Embryonic facial prominence (tissue), 1 donor: ENCODE results near the gene MORN5.

Experiments
- DNase-seq: peaks from one replicate; pipeline ENCODE4 v3.0.0-alpha.2; 2016; ENCODE audit errors: extremely low spot score

The MORN5 gene

DNA sequence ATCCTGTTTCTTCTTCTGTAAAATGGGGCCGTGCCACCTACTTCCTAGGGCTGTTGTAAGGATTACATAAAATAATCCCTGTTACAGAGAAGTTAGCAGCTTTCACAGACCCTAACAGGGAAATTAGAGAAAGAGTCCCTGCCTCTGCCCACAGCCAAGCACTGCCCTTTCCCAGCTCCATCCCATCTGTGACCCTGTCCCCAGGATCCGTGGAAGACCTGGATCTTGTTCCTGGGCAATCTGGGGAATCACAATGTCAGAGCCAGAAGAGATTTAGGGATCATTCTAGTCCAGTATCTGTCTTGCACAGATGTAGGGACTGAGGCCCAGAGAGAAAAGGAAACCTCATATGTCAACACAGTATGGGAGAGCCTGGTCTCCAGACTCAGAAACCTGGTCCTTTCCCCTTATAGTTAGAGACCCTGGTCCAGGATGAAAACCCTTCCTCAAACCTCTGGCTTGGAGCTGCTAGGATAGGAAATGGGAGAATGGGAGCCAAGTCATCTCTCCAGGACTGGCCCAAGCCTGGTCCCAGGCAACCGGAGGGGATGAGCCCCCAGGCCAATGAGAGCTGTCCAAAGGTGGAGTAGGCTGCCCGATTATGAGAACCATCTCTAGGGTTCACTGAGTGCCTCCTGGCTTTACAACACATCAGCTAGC, 56.6 kb downstream of the MORN5 start:
- DNase-seq: no peak

DNA sequence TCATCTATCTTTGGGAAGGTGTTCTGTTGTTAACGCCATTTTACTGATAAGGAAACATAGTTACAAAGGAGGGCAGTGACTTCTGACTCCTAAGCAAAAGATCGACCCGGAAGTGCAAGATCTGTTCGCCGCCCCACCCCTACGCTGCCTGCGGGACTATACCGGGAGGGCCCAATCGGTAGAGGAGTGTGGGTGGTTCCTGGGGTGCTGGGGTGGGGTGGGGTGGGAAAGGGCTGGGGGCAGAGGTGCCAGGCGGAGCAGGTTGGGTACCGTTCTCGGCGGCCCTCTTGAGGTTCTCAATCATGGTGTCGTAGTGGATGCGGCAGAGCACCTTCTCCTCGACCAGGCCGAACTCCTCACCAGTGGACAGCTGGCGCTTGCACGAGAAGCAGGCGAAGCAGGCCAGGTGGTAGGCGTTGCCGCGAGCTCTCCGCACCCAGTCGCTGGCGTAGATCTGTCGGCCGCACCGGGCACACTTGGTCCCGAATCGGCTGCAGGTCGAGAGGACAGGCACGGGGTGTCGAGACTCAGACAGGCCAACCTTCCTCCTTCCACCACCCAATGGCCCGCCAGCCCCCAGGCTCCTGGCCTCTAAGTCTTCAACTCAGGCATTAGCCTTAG, 57.2 kb downstream of the MORN5 start:
- no peak for DNase-seq

DNA sequence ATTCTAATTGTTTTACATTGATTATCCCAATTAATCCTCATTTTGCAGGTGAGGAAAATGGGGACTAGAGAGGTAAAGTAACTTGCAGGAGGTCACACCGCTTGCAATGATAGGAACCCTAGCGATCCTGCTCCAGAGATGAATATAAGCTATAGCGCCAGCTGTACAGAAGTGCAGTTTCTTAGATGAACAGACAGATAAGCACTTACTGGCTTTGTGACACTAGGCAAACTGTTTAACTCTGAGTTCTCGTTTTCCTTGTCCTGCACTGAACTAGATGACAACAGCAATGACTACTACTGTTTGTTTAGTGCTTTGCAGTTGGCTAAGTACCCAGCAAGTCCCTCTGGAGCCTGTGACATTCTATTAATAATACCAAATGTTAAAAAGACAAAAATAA, 57.9 kb downstream of the MORN5 start:
- DNase-seq: no peak

DNA sequence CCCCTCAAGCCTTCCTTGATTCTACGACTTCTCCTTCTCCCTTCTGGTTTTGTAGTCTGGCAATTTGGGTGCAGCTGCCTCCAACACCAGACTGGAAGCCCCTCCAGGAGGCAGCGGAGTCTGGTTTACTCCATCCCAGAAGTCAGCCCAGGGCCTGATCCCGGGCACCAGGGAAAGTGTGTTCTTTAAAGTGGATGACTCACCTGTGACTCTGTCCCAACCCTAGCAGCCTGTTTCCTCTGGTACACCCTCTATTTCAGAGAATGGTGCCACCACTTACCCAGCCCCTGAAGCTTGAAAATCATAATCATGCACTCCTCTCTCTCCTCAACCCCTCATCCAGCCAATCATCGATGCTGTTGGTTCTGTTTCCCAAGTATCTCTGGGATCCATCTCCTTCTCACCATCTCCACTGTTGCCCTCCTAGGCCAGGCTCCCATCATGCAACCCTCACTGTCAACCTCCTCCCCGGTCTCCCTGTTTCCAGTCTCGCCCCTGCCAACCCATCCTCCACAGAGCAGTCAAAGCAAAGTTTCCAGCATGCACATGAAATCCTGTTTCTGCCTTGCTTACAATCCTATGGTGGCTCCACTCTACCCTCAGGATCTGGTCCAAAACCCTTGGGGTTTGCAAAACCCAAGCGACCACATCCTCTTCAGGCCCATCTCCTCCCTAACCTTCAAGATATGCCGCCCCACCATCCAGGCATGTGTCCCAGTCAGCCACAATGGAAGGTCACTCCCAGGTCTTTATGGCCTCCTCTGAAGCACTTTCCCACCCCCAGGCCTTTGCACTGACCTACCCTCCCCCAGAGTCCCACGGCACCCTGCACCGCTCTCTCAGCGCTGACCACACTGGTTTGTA, 58.6 kb downstream of the MORN5 start:
- DNase-seq: no peak

DNA sequence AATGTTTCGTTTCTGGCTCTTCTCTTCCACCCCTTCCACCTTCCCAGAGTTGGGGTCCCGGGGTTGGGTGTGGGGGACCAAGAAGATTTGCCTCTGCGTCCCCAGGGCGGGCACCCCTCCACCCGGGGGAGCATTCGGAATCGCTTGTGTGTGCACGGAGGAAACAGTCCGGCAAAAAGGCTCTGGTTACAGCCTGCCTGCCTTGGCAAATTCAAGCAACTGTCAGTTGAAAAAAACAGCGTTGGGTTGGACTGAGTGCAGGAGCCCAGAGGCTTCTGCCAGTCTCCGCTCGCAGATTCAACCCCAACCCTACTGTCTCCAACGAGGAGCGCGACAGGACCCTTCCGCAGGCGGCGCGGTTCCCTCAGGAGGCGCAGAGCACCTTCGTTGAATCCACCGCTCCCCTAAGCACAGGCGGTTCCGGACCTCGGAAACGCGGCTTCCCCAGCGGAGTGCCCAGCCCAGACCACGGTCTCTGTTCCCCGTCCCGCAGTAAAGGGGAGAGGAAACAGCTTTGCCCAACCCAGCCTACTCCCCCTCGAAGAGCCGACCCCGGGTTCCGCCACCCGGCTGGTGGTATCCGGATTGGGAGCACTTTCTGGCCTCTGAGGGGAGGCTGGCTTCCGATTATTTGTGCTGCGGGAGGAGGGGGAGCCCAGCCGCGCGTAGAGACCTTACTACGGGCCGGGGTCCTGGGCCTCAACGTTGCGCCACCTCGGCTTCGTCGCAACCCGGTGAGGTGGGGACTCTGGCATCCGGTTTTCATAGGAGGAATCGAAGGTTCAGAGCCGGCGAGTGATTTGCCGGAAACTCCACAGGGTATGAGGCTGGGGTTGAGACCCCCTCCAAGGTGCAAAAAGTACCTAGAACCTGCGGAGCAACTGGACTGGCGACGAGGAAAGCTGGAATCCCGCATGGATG, 59.5 kb downstream of the MORN5 start:
- no peak for DNase-seq

DNA sequence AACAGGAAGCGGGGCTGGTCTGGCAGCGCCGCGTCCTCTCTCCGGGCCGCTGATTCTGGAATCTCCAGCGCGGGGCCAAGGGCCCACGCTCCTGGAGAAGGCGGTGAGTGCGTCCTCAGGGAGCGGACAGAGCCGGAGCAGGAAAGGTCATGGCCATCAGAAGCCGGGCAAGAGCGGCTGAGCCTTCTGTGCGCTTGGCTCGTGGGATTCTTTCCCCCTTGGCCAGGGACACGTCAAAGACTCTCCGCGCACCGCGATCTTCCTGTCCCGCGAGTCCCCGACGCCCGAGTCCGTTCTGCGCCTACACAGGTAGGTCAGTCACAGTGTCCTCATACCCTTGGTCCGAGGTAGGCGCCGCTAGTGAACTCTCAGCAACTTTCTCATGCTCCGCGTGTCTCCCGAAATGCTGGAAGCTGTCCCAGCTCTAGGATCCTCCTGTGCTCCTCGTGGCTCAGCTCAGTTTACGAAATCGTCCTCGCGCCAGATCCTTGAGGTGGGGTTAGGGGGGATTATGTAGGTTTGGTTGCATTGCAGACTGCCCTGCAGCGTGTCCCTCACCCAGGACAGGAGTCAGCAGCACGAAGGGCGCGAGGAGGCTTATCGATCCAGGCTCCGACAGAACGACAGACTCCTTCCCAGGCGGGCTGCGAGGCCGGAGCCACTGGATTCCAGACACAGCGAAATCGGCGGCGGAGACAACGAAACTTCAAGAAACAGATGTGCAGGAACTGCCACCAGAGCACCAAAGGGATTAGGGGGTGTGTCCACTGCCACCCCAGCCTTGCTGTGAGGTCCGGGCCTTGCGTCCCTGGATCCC, 60.4 kb downstream of the MORN5 start:
- no peak for DNase-seq

DNA sequence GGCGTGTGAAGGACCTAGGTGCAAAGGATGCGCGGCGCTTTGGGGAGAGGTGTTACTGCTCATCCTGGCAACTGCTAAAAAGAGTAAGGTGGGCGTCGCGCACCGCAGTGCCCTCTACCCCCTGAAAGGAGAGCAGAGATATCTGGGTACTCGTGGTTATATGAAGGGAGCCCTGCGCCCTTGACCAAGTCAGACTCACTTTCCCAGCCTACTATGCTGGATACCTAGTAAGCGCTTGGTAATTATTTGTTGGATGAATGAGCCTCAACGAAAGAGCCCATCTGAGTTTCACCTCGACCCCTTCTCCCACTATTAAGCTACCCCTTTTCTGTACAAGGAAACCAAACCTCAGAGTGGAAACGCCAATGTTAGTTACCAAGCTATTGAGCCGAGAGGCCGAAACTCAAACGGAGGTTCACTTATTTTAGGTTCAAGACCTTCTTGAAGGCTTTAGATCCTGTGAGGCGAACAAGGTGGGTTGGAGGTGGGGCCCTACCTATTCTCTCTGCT, 61.0 kb downstream of the MORN5 start:
- no peak for DNase-seq

DNA sequence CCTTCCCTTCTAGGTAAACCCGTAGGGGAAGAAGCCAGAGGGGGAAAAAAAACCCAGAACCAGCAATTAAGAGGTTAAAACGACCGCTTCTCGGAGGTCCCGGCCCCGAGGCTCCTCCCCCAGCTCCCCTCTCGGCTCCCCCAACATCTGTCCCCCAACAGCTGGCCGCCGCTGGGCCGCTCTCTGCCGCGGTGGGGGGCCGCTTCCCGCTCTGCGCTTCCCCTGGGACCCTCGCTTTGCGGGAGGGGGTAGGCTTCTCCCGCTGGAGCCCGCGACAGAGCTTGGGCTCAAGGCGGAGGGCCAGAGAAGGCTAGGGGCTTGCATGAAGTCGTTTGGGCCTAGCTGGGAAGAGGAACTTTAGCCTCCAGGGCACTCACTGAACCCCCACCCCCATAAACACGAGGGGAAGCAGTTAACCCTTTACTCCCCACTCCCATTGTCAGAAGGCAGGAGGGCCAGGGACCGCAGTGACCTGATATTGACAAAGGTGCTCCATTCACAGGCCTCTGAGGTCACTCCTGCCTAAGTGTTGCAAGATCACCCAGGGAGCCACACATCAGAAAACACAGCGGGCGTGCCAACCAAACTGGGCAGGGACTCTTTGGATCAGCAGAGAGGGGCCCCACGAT, 61.6 kb downstream of the MORN5 start:
- DNase-seq: no peak

DNA sequence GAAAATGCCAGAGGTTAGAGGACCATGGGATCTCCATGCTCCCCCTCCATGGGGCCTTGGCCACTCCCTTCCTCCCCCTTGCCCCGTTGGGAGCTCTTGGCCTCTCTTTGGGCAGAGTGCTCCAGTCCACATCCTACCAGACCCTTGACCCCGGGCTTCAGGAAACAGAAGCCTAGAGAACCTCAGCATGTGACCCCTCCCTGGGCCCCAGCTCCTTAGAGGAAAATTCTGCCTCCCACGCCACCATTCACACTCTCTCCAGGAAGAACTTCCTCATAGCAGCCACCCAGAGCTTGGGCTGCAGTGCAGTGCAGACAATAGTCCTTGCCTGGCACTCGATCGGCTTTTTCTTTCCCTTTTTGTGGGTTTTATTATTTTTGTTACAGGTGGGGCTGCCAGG, 63.1 kb downstream of the MORN5 start:
- no peak for DNase-seq

DNA sequence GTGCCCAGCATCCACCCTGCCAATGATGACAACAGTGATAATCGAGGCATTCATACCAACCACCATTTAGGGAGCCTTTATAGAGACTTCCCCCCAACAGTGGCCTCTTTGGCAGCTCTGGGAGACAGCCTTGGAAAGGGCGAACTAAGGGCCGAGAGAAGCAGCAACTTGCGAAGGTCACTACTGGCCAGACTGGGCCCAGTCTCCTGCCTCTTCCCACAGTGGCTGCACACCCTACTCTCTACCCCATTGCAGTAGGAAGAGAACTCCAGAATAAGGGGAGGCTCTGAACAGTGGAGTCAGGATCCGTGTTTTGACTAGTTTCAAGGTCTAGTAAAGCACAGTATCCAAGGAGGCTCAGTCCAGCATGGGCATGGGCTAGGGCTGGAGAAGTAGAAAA, 63.7 kb downstream of the MORN5 start:
- no peak for DNase-seq

DNA sequence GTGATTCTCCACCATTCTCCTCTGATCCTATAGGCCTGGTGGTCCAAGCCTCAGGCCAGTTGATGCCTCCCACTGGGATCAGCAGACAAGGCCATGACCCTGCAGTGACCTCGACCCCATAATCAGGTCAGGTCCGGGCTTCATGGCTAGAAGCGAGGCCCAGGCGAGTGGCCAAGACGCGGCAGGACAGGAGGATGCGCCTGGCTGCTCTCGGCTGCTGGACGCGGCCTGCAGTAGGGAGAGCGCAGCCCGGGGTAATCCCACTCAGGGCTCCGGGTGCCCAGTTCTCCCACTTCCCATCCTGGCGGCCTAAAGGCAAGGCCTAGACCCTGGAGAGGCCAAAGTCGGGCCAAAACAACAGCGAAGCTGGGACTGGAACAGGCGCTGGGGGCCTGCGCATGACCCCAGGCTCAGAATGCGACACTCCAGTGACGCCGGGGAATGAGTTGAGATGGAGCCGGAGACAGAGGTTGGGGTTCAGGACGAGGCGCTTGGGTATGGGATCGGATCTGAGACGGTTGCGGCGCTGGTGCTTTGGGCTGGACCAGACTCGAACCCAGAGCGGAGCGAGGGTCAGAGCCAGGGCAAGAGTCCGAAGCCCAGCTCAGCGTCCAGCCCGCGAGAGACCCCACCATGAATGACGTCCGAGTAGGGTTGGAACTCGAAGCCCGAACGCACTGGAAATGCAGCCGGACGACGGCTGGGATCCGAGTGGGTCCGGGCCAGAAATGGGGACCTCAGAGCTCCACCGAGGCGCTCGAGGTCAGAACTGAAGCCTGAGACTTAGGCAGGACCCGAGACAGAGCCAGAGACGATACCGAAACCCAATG, 65.8 kb downstream of the MORN5 start:
- no peak for DNase-seq

DNA sequence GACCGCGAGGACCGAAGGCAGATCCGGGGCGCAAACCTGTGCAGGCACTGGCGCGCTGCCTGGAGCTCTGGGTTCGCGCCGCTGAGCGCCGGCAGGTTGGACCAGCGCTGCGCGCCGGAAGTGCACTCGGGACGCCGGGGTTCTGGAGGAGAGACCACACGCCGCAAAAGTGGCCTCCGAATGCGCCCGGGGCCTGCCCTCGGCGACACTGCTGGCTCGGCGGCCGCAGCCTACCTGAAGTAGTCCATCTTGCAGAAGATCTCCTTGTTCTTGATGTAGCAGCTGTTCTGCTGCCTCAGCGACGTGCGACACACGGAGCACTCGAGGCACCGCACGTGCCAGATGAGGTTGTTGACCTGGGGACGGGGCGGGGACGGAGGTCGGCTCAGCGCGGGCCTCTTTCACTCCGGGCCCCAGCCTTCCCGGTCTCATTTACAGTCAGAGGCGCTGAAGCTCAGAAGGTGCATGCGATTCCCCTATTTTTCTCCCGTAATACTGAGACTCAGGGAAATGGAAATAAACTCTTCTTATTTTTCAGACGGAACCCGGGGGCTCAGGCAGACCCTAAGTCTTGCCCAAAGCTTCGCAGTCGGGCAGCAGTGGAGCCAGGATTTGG, 66.5 kb downstream of the MORN5 start:
- DNase-seq: no peak

DNA sequence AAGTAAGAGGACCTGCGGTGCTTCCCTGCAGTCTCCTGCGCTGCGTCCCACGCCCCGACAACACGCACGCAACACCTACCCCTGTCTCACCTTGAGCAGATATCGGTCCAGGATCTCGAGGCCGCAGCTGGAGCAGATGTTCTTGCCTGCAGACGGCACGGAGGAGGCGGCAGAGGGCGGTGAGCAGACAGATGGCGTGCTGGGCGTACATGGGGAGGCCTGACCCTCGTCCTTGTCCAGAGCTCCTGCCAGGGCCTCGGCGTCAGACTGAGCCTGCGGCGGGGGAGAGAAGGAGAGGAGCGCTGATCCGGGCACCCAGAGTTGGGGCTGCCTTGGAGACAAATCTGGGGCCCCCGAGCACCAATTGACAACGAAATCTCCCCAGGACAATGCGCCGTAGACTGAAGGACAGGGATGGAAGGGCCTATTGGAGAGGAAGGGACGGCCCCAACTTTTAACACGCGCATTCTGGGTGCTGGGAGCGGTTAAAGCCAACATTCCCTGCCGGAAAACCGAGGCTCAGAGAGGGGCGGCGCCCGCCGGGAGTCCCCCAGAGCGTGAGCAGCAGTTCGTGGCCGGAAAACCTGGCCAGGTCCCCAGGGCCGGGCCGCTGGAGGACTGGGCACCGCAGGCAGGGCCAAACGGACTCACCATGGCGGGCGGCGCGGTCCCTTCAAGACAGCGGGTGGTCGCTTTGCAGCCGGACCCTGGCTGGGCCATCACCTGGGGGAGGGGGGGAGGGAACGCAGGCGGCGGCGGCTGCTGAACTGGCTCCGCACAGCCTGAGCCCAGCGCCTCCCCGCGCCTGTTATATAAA, 67.3 kb downstream of the MORN5 start:
- no peak for DNase-seq

DNA sequence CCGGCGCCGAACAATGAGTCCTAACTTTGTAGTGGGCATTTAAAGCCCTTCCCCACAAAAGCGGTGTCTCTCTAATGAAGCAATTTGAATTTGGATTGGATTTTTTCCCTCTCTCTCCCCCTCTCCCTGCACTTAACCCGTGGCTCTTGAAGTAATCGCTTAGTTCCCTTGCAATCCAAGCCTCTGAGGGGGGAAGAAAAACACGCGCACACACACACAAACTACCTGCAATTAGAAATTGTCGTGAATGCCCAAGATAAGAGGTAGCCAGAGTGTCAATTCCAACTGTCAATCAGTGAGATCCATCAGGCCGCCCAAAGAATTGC, 67.8 kb downstream of the MORN5 start:
- DNase-seq: no peak

DNA sequence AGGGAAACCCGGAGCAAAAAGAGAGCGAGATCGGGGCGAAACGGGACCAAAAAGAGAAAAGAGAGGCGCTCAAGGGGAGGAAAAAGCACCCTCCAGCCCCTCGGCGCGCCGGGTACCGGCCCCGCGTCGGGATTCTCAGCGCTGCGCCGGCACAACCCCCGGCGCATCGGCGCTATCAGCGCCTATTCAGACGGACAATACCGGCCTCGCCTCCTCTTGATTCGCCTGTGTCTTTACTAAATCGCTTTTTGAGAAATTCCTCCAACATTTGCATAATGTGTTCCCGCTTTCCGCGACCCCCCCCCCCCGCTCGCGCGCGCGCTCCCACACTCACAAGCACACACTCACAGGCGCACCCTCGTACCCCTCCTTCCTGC, 68.5 kb downstream of the MORN5 start:
- DNase-seq: no peak

DNA sequence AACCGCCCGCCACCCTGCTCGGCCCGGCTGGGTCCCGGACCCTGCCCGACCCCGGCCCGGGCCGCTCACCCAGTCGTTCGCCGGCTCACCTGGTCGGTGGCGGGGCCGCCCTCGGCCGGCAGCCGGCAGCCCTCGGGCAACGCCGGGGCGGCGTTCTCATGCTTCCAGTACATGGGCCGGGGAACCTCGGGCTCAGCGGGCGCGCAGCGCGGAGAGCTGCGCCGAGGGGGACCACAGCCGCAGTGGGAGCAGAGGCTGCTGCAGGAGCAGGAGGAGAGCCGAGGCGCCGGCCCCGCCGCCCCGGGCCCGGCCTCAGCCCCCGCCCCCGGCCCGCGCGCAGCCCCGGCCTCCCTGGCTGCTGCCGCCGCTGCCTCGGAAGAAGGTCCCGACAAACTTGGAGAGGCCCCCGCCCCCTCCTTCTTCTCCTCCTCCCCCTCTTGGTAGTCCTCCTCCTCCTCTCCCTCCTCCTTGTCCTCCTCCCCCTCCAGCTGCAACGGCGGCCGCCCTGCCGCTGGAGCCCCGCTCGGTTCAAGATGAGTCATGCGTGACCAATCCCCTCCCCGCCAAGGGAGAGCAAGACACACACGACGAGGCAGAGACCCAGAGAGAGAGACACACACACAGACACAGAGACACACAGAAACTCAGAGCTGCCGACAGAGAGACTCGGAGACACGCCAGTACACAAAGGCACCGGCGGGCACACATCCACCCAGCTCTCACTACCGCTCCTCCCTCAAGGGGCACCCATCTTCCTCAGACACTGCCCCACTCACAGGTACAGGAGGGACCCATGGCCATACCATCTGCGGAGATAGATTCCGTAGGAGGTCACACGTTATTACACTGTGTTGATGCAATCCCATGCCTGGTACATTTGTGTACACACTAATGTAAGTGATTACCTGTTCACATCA, 69.1 kb downstream of the MORN5 start, which contains the start of gene LHX6:
TSS of gene LHX6 (minus strand) at position 390 of the 917 bp plus-strand sequence. CDS start at position 173, 217 bp downstream.
- no peak for DNase-seq

DNA sequence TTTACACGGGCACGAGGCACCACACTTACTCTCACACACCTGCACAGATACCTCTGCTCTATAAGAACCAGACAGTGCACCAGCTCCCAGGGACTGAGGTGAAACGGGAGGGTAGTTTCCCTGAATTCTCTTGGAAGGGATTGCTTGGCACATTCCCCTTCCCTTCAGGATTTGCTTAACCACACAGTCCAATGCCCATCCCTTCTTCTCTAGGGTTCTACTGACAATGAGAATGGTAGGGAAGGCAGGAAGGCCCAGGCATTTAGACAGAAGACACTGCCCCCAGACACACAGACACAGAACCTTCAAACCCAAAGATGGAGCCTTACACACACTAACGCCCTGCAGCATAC, 69.8 kb downstream of the MORN5 start:
- DNase-seq: no peak
